Right atrium auricular region (tissue), 2 donors: ENCODE data around the gene HDHD2. TPM values are rescaled to one million over a fixed set of nuclear protein-coding genes. Genes with fewer than 3 reads are reported as not detected.
"Not testable (repeated sequence)": the region's sequence is repeated elsewhere in the genome, so short reads cannot be mapped to it uniquely, and the experiment has no call there.

ENCODE experiments used
- DNase-seq: peaks from one replicate; pipeline ENCODE4 v3.0.0-alpha.2; 2019; ENCODE audit warnings: low spot score
- H3K27ac ChIP-seq, 2 donors: fragments of 200-600 bp; sonication (generic); 1 replicate in 1 of 2; 2 replicates in 1 of 2; pipeline ENCODE4 v1.5.1; 2016 to 2019
- H3K27me3 ChIP-seq, 2 donors: fragments of 200-600 bp; sonication (generic); one replicate each; pipeline versions ENCODE4 v1.5.1 to v1.6.0; 2017 to 2019
- H3K36me3 ChIP-seq: fragments of 200-600 bp; sonication (generic); one replicate; pipeline ENCODE4 v1.5.1; 2016
- H3K4me1 ChIP-seq, 2 donors: fragments of 200-600 bp; sonication (generic); one replicate each; pipeline versions ENCODE4 v1.5.1 to v1.6.0; 2017 to 2019
- H3K4me3 ChIP-seq, 2 donors: fragments of 200-600 bp; sonication (generic); 1 replicate in 1 of 2; 2 replicates in 1 of 2; pipeline ENCODE4 v1.5.1; 2017 to 2019; ENCODE audit warnings: mild to moderate bottlenecking in 1 of 2, moderate library complexity in 1 of 2
- H3K9me3 ChIP-seq, 2 donors: fragments of 200-600 bp; sonication (generic); one replicate each; pipeline ENCODE4 v1.5.1; 2019
- CTCF ChIP-seq, 2 donors: fragments of 200-600 bp; sonication (generic); IDR thresholded peaks; one replicate each; pipeline ENCODE4 v1.5.1; 2019; ENCODE audit warnings: antibody characterized with exemption in 2 of 2
- total RNA-seq, 2 donors: library from RNA; depleted of rRNA; stranded (reverse); fragments of >200 nt; gene quantifications; one replicate each; pipeline ENCODE4 v1.1.0, GENCODE V29; 2016

The HDHD2 gene
- total RNA-seq, result 10 to 100 TPM; 15.7 to 36.0 TPM

GRCh38 chr18:47150029-47150823, at the start of gene HDHD2:
TSS of gene HDHD2 (minus strand) at chr18:47150500. CDS start at chr18:47136439, 14,061 bp downstream.
- peak in 1 of 2 donors; percentile 39 for TF ChIP-seq CTCF (IDR thresholded peaks at IDR 0.05)
- Histone ChIP-seq H3K27ac (peak within 1 kb of the TSS; percentile 92 to 96), H3K27me3 (no peaks in the 10 kb centered on the region), H3K4me1 (peaks cover 0 to 22% of the 10 kb centered on the region in 2 donors), H3K9me3 (no peaks in the 10 kb centered on the region), H3K4me3 (peak within 1 kb of the TSS; percentile 77 to 80), H3K36me3 (no peaks in the 10 kb centered on the region)
- DNase-seq, result peak; percentile 80

GRCh38 chr18:47195961-47196360, 45.7 kb upstream of the HDHD2 start:
- H3K27me3 ChIP-seq, H3K4me3 ChIP-seq, H3K27ac ChIP-seq, H3K9me3 ChIP-seq, DNase-seq, H3K4me1 ChIP-seq, H3K36me3 ChIP-seq: not testable (repeated sequence)

- no peaks in the 10 kb centered on the region for H3K4me1 ChIP-seq
- no peaks in the 10 kb centered on the region for H3K36me3 ChIP-seq
- no peak for TF ChIP-seq CTCF (IDR thresholded peaks at IDR 0.05)
- DNase-seq, result no peak
- H3K27ac ChIP-seq, result no peak overlapping the region
- H3K9me3 ChIP-seq, result no peaks in the 10 kb centered on the region
- H3K4me3 ChIP-seq, result no peak overlapping the region
- H3K27me3 ChIP-seq, result no peaks in the 10 kb centered on the region
Observed at GRCh38 chr18:47191961-47192360, 41.7 kb upstream of the HDHD2 start.

- no peak overlapping the region for H3K27ac ChIP-seq
- no peaks in the 10 kb centered on the region for H3K36me3 ChIP-seq
- H3K4me1 ChIP-seq, result no peaks in the 10 kb centered on the region
- TF ChIP-seq CTCF (IDR thresholded peaks at IDR 0.05), result no peak
- H3K4me3 ChIP-seq, result no peak overlapping the region
- DNase-seq, result no peak
- no peaks in the 10 kb centered on the region for H3K9me3 ChIP-seq
- H3K27me3 ChIP-seq, result no peaks in the 10 kb centered on the region
Observed at GRCh38 chr18:47187721-47188120, 37.4 kb upstream of the HDHD2 start.

GRCh38 chr18:47184419-47185050, 34.2 kb upstream of the HDHD2 start:
- TF ChIP-seq CTCF (IDR thresholded peaks at IDR 0.05), result no peak
- no peaks in the 10 kb centered on the region for H3K27me3 ChIP-seq

GRCh38 chr18:47182156-47182555, 31.9 kb upstream of the HDHD2 start:
- H3K4me3 ChIP-seq, H3K27ac ChIP-seq, H3K9me3 ChIP-seq, H3K36me3 ChIP-seq, DNase-seq, H3K4me1 ChIP-seq, H3K27me3 ChIP-seq: not testable (repeated sequence)

More at GRCh38 chr18:47184419-47185050, 34.2 kb upstream of the HDHD2 start:
- Histone ChIP-seq H3K4me1 (no peaks in the 10 kb centered on the region), H3K36me3 (no peaks in the 10 kb centered on the region), H3K4me3 (no peak overlapping the region), H3K9me3 (no peaks in the 10 kb centered on the region), H3K27ac (no peak overlapping the region)
- no peak for DNase-seq
